Activated CD8-positive, alpha-beta memory T cell treated with anti-CD3 and anti-CD28 coated beads, Interleukin-2, amount 10 ng/mL, durations not matched to agents 7 days and 5 days (primary cell): ENCODE data around the gene MPZL1. TPM values are rescaled to one million over a fixed set of nuclear protein-coding genes. Genes with fewer than 3 reads are reported as not detected.

Source experiments
- ATAC-seq: fragments of 150-1000 bp; cut with Tn5 transposase; one replicate; pipeline ENCODE4 v1.10.0; 2021; ENCODE audit warnings: moderate library complexity
- CTCF ChIA-PET: fragments of 350-600 bp; sonication (Branson Sonifier 250); formaldehyde crosslinking; loops from one replicate; lab custom pipeline; 2021; ENCODE audit warnings: antibody characterized with exemption; lab: Charles Lee
- DNase-seq: peaks from one replicate; pipeline ENCODE4 v3.0.0-alpha.2; 2020
- H3K27ac Mint-ChIP-seq: one replicate; pipeline ENCODE4 v1.8.0; 2021; ENCODE audit warnings: mild to moderate bottlenecking, mixed read lengths
- H3K27me3 Mint-ChIP-seq: one replicate; pipeline ENCODE4 v1.8.0; 2021; ENCODE audit warnings: mixed read lengths
- H3K36me3 Mint-ChIP-seq: one replicate; pipeline ENCODE4 v1.8.0; 2021; ENCODE audit warnings: mild to moderate bottlenecking, mixed read lengths
- H3K4me1 Mint-ChIP-seq: one replicate; pipeline ENCODE4 v1.8.0; 2021; ENCODE audit warnings: mixed read lengths
- H3K4me3 Mint-ChIP-seq: one replicate; pipeline ENCODE4 v1.8.0; 2021; ENCODE audit warnings: mild to moderate bottlenecking, moderate library complexity, mixed read lengths
- H3K9me3 Mint-ChIP-seq: one replicate; pipeline ENCODE4 v1.8.0; 2022; ENCODE audit warnings: low read depth, mixed read lengths
- total RNA-seq, 2 experiments: library from RNA; stranded (reverse); gene quantifications; one replicate each; pipeline ENCODE4 v1.2.3, GENCODE V29; 2021

MPZL1 gene
- total RNA-seq, 2 experiments from 2014 or later: 12.4 to 14.2 TPM

DNA sequence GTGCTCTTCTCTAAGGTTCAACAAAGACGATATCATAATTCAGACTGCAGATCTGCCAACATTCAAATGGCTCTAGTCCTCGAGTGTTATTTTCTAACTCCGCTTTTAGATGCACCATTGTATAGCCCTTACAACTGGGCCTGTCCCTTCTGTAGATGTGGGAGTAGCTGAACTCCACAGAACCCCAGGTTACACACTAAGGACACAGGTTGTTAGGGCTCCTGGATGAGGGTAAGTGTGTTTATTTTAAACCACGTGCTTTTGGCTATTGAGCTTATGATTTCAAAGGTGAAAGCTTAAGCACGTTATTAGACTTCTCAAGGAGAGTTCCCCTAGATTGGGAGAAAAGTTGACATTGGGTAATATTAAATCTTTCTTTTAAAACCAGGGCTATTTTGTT lies 64.7 kb downstream of the MPZL1 start:
- Mint-ChIP-seq H3K9me3 (no peaks in the 10 kb centered on the region), H3K4me1 (peaks cover 4% of the 10 kb centered on the region), H3K27me3 (no peaks in the 10 kb centered on the region), H3K36me3 (peaks cover 2% of the 10 kb centered on the region), H3K27ac (no peak overlapping the region), H3K4me3 (no peak overlapping the region)
- ATAC-seq: no peak
- no peak for DNase-seq
- CTCF ChIA-PET: no interaction called here

GRCh38 chr1:167789501-167789900 lies 67.7 kb downstream of the MPZL1 start:
- peaks cover 4% of the 10 kb centered on the region for H3K4me1 Mint-ChIP-seq
- no peaks in the 10 kb centered on the region for H3K9me3 Mint-ChIP-seq
- DNase-seq (no peak), ATAC-seq (no peak)
- H3K27ac Mint-ChIP-seq: no peak overlapping the region
- CTCF ChIA-PET: interaction anchor here (0.8 kb wide), 1 partner anchor 13 kb away, joined by 5 read pairs; no protein-coding TSS in a partner anchor
- H3K27me3 Mint-ChIP-seq: no peaks in the 10 kb centered on the region
- H3K36me3 Mint-ChIP-seq: peaks cover 6% of the 10 kb centered on the region
- no peak overlapping the region for H3K4me3 Mint-ChIP-seq

GRCh38 chr1:167790117-167790516 lies 68.3 kb downstream of the MPZL1 start:
- Mint-ChIP-seq H3K9me3 (no peaks in the 10 kb centered on the region), H3K4me1 (peaks cover 3% of the 10 kb centered on the region), H3K4me3 (no peak overlapping the region), H3K36me3 (peaks cover 6% of the 10 kb centered on the region), H3K27ac (no peak overlapping the region), H3K27me3 (no peaks in the 10 kb centered on the region)
- ATAC-seq: no peak
- no peak for DNase-seq
- CTCF ChIA-PET: no interaction called here

- peaks cover 6% of the 10 kb centered on the region for H3K36me3 Mint-ChIP-seq
- peaks cover 3% of the 10 kb centered on the region for H3K4me1 Mint-ChIP-seq
- no peak for DNase-seq
- CTCF ChIA-PET: no interaction called here
- no peaks in the 10 kb centered on the region for H3K27me3 Mint-ChIP-seq
- H3K4me3 Mint-ChIP-seq: no peak overlapping the region
- no peak overlapping the region for H3K27ac Mint-ChIP-seq
- ATAC-seq: no peak
- H3K9me3 Mint-ChIP-seq: no peaks in the 10 kb centered on the region
These were observed 69.8 kb downstream of the MPZL1 start for GRCh38 chr1:167791281-167792187.

GRCh38 chr1:167792188-167792565 lies 70.4 kb downstream of the MPZL1 start:
- peaks cover 6% of the 10 kb centered on the region for H3K36me3 Mint-ChIP-seq
- no peak overlapping the region for H3K27ac Mint-ChIP-seq
- CTCF ChIA-PET: no interaction called here
- no peak for DNase-seq
- ATAC-seq: no peak
- H3K27me3 Mint-ChIP-seq: no peaks in the 10 kb centered on the region
- H3K4me1 Mint-ChIP-seq: peaks cover 8% of the 10 kb centered on the region
- no peaks in the 10 kb centered on the region for H3K9me3 Mint-ChIP-seq
- no peak overlapping the region for H3K4me3 Mint-ChIP-seq

DNA sequence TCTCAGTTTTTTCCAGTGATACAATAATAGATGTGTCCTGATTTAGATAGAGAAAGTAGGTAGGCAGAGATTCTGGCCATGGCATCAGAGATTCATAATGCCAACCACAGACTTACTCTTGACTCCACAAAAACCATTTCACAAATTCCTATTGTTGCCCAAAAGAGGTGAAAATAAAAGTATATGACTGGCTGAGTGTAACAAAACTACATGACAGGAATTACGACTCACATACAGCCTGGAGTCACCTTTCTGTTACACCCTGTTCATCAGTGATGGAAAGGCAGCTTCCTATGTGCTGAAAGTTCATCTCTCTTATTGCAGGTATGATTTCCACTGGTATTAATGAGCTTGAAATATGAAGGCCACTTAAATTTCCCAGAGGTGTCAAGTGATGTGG lies 72.3 kb downstream of the MPZL1 start:
- Mint-ChIP-seq H3K36me3 (peaks cover 4% of the 10 kb centered on the region), H3K4me3 (no peak overlapping the region), H3K9me3 (no peaks in the 10 kb centered on the region), H3K4me1 (peaks cover 8% of the 10 kb centered on the region), H3K27me3 (no peaks in the 10 kb centered on the region), H3K27ac (no peak overlapping the region)
- DNase-seq: no peak
- ATAC-seq: no peak
- CTCF ChIA-PET: no interaction called here

DNA sequence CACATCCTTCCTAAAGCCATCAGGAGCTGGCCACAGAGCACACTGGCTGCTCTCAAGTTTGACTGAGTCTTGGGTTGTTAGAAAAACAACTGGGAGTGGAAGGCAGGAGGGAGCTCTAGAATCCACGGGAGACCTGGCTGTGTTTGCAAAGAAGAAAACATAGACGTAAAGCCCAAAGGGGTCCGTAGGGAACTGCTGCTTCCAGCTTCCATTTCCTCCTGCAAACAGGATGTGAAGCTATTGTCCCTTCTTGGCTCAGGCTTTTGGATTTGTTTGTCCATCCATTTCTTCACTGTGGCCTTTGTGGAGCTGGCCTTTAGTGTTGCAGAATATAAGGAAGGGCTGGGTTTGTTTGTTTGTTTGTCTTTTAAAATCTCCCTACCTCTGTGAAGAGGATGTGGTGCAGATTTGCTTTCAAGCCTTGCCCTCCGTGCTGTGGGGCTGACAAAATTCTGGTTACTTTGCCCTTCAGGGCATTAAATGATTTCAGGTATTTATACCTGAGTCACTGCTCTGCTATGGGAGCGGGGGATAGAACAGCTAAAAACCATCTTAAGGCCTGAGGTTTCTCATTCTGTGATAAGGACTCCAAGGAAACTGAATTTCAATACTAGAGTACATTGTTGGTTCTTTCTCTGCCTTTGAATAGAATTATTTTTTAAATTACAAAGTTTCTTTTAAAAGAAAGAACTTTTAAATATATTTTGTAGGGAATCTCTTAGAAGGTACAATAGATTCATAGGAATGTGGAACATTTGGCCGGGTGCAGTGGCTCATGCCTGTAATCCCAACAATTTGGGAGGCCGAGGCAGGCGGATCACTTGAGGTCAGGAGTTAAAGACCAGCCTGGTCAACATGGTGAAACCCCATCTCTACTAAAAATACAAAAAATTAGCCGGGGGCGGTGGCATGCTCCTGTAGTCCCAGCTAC lies 74.3 kb downstream of the MPZL1 start:
- Mint-ChIP-seq H3K4me3 (no peak overlapping the region), H3K27me3 (no peaks in the 10 kb centered on the region), H3K4me1 (peaks cover 8% of the 10 kb centered on the region), H3K36me3 (peaks cover 4% of the 10 kb centered on the region), H3K9me3 (no peaks in the 10 kb centered on the region), H3K27ac (no peak overlapping the region)
- DNase-seq: no peak
- ATAC-seq: no peak
- CTCF ChIA-PET: interaction anchor here (0.8 to 1.5 kb wide), 2 partner anchors 108 to 195 kb away, joined by 3 read pairs; no protein-coding TSS in a partner anchor

- DNase-seq: no peak
- Mint-ChIP-seq H3K36me3 (peaks cover 4% of the 10 kb centered on the region), H3K4me3 (no peak overlapping the region), H3K9me3 (no peaks in the 10 kb centered on the region), H3K27me3 (no peaks in the 10 kb centered on the region), H3K27ac (no peak overlapping the region), H3K4me1 (peaks cover 8% of the 10 kb centered on the region)
- no peak for ATAC-seq
- CTCF ChIA-PET: interaction anchor here (0.8 to 1.4 kb wide), 2 partner anchors 81 to 109 kb away, joined by 3 to 4 read pairs; no protein-coding TSS in a partner anchor
These were observed 75.2 kb downstream of the MPZL1 start for GRCh38 chr1:167797015-167797414.

GRCh38 chr1:167798952-167799351 lies 77.2 kb downstream of the MPZL1 start:
- ATAC-seq (no peak), DNase-seq (no peak)
- no peaks in the 10 kb centered on the region for H3K36me3 Mint-ChIP-seq
- no peak overlapping the region for H3K27ac Mint-ChIP-seq
- H3K9me3 Mint-ChIP-seq: no peaks in the 10 kb centered on the region
- CTCF ChIA-PET: interaction anchor here (2.1 kb wide), 1 partner anchor 23 kb away, joined by 5 read pairs; no protein-coding TSS in a partner anchor
- H3K4me1 Mint-ChIP-seq: peaks cover 15% of the 10 kb centered on the region
- H3K27me3 Mint-ChIP-seq: no peaks in the 10 kb centered on the region
- no peak overlapping the region for H3K4me3 Mint-ChIP-seq

- H3K27me3 Mint-ChIP-seq: no peaks in the 10 kb centered on the region
- no peaks in the 10 kb centered on the region for H3K9me3 Mint-ChIP-seq
- DNase-seq (no peak), ATAC-seq (no peak)
- H3K4me3 Mint-ChIP-seq: no peak overlapping the region
- H3K4me1 Mint-ChIP-seq: peaks cover 23% of the 10 kb centered on the region
- CTCF ChIA-PET: interaction anchor here (0.9 to 2.1 kb wide), 4 partner anchors 15 to 84 kb away, joined by 3 to 5 read pairs (median 4); no protein-coding TSS in a partner anchor
- H3K27ac Mint-ChIP-seq: no peak overlapping the region
- no peaks in the 10 kb centered on the region for H3K36me3 Mint-ChIP-seq
These were observed 78.0 kb downstream of the MPZL1 start for GRCh38 chr1:167799747-167800146.

- Mint-ChIP-seq H3K27ac (no peak overlapping the region), H3K4me1 (peaks cover 28% of the 10 kb centered on the region), H3K9me3 (no peaks in the 10 kb centered on the region), H3K27me3 (no peaks in the 10 kb centered on the region), H3K36me3 (no peaks in the 10 kb centered on the region), H3K4me3 (no peak overlapping the region)
- DNase-seq (no peak), ATAC-seq (no peak)
- CTCF ChIA-PET: interaction anchor here (0.9 to 2.1 kb wide), 4 partner anchors 15 to 85 kb away, joined by 3 to 5 read pairs (median 4); no protein-coding TSS in a partner anchor
These were observed 78.5 kb downstream of the MPZL1 start for GRCh38 chr1:167800251-167800650.

GRCh38 chr1:167802235-167802634 lies 80.5 kb downstream of the MPZL1 start:
- no peak overlapping the region for H3K27ac Mint-ChIP-seq
- CTCF ChIA-PET: interaction anchor here (1.0 to 1.6 kb wide), 3 partner anchors 12 to 89 kb away, joined by 3 to 5 read pairs (median 3); no protein-coding TSS in a partner anchor
- H3K36me3 Mint-ChIP-seq: peaks cover 1% of the 10 kb centered on the region
- H3K4me1 Mint-ChIP-seq: peaks cover 26% of the 10 kb centered on the region
- no peak for ATAC-seq
- no peak overlapping the region for H3K4me3 Mint-ChIP-seq
- no peak for DNase-seq
- no peaks in the 10 kb centered on the region for H3K9me3 Mint-ChIP-seq
- H3K27me3 Mint-ChIP-seq: no peaks in the 10 kb centered on the region
